Measurements from ENCODE around the gene PHRF1.

PHRF1 gene

GRCh38 chr11:531919-532526, 44.2 kb upstream of the PHRF1 start:
- DNase-seq (ENCODE audit: low spot score) = no peak
- TF ChIP-seq CTCF (IDR thresholded peaks at IDR 0.05; ENCODE audit: borderline replicate concordance, control extremely low read depth, extremely low read depth, insufficient read depth, missing control alignments) = no peak
- in situ Hi-C loops (cut with MboI; ENCODE audit: low sequenced_read_pairs, unreplicated experiment) = no loop called here

- no peak for TF ChIP-seq CTCF (IDR thresholded peaks at IDR 0.05; ENCODE audit: borderline replicate concordance, control extremely low read depth, extremely low read depth, insufficient read depth, missing control alignments)
- in situ Hi-C loops (cut with MboI; ENCODE audit: low sequenced_read_pairs, unreplicated experiment) = no loop called here
- DNase-seq (ENCODE audit: low spot score) = no peak
These were observed 43.7 kb upstream of the PHRF1 start for GRCh38 chr11:532527-532985.

- in situ Hi-C loops (cut with MboI; ENCODE audit: low sequenced_read_pairs, unreplicated experiment) = no loop called here
- DNase-seq (ENCODE audit: low spot score) = no peak
- TF ChIP-seq CTCF (IDR thresholded peaks at IDR 0.05; ENCODE audit: borderline replicate concordance, control extremely low read depth, extremely low read depth, insufficient read depth, missing control alignments) = no peak
These were observed 43.2 kb upstream of the PHRF1 start for GRCh38 chr11:532986-533585.

GRCh38 chr11:533586-534395, 42.5 kb upstream of the PHRF1 start:
- in situ Hi-C loops (cut with MboI; ENCODE audit: low sequenced_read_pairs, unreplicated experiment) = no loop called here
- no peak for DNase-seq (ENCODE audit: low spot score)
- no peak for TF ChIP-seq CTCF (IDR thresholded peaks at IDR 0.05; ENCODE audit: borderline replicate concordance, control extremely low read depth, extremely low read depth, insufficient read depth, missing control alignments)

GRCh38 chr11:534396-535209, 41.7 kb upstream of the PHRF1 start:
- DNase-seq (ENCODE audit: low spot score) = no peak
- in situ Hi-C loops (cut with MboI; ENCODE audit: low sequenced_read_pairs, unreplicated experiment) = no loop called here
- TF ChIP-seq CTCF (IDR thresholded peaks at IDR 0.05; ENCODE audit: borderline replicate concordance, control extremely low read depth, extremely low read depth, insufficient read depth, missing control alignments) = no peak

- no peak for DNase-seq (ENCODE audit: low spot score)
- in situ Hi-C loops (cut with MboI; ENCODE audit: low sequenced_read_pairs, unreplicated experiment) = no loop called here
- TF ChIP-seq CTCF (IDR thresholded peaks at IDR 0.05; ENCODE audit: borderline replicate concordance, control extremely low read depth, extremely low read depth, insufficient read depth, missing control alignments) = peak; percentile 40
These were observed 41.1 kb upstream of the PHRF1 start for GRCh38 chr11:535210-535518.

Data from GM13976 (cell line).